ENCODE data around the gene CNP. TPM values are rescaled to one million over a fixed set of nuclear protein-coding genes. Genes with fewer than 3 reads are reported as not detected.

CNP gene
- polyA plus RNA-seq, 1 donor = 47.6 TPM

DNA sequence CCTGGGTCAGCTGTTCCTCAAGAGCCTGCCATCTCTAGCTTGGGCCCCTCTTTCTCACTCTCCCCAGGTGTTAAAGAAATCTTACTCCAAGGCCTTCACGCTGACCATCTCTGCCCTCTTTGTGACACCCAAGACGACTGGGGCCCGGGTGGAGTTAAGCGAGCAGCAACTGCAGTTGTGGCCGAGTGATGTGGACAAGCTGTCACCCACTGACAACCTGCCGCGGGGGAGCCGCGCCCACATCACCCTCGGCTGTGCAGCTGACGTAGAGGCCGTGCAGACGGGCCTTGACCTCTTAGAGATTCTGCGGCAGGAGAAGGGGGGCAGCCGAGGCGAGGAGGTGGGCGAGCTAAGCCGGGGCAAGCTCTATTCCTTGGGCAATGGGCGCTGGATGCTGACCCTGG is 6.8 kb downstream of the CNP start:
- Histone ChIP-seq H3K36me3 (ENCODE audit: control insufficient read depth, insufficient read depth, low read length) (peaks cover 83% of the 10 kb centered on the region), H3K27ac (ENCODE audit: low read length) (no peak overlapping the region), H3K4me3 (ENCODE audit: low read length) (no peak overlapping the region), H3K27me3 (ENCODE audit: control insufficient read depth, insufficient read depth, low read length) (no peaks in the 10 kb centered on the region), H3K9me3 (ENCODE audit: control insufficient read depth, low read depth, low read length) (no peaks in the 10 kb centered on the region), H3K4me1 (ENCODE audit: control insufficient read depth, insufficient read depth, low read length) (peaks cover 5% of the 10 kb centered on the region)
- WGBS (ENCODE audit: insufficient coverage, low lambda C conversion rate) = no CpG with 5 or more reads among the region's 19 CpGs
- no peak for DNase-seq

- no CpG with 5 or more reads among the region's 6 CpGs for WGBS (ENCODE audit: insufficient coverage, low lambda C conversion rate)
- no peaks in the 10 kb centered on the region for H3K27me3 ChIP-seq (ENCODE audit: control insufficient read depth, insufficient read depth, low read length)
- no peak for DNase-seq
- H3K27ac ChIP-seq (ENCODE audit: low read length) = no peak overlapping the region
- H3K36me3 ChIP-seq (ENCODE audit: control insufficient read depth, insufficient read depth, low read length) = peaks cover 78% of the 10 kb centered on the region
- H3K4me3 ChIP-seq (ENCODE audit: low read length) = no peak overlapping the region
- H3K9me3 ChIP-seq (ENCODE audit: control insufficient read depth, low read depth, low read length) = no peaks in the 10 kb centered on the region
- no peaks in the 10 kb centered on the region for H3K4me1 ChIP-seq (ENCODE audit: control insufficient read depth, insufficient read depth, low read length)
Observed at GRCh38 chr17:41974031-41974430, 7.4 kb downstream of the CNP start.

- no CpG with 5 or more reads among the region's 5 CpGs for WGBS (ENCODE audit: insufficient coverage, low lambda C conversion rate)
- Histone ChIP-seq H3K9me3 (ENCODE audit: control insufficient read depth, low read depth, low read length) (no peaks in the 10 kb centered on the region), H3K36me3 (ENCODE audit: control insufficient read depth, insufficient read depth, low read length) (peaks cover 75% of the 10 kb centered on the region), H3K27me3 (ENCODE audit: control insufficient read depth, insufficient read depth, low read length) (no peaks in the 10 kb centered on the region), H3K4me3 (ENCODE audit: low read length) (no peak overlapping the region), H3K4me1 (ENCODE audit: control insufficient read depth, insufficient read depth, low read length) (no peaks in the 10 kb centered on the region), H3K27ac (ENCODE audit: low read length) (no peak overlapping the region)
- no peak for DNase-seq
Observed at GRCh38 chr17:41974658-41975057, 8.1 kb downstream of the CNP start.

- no peak overlapping the region for H3K4me3 ChIP-seq (ENCODE audit: low read length)
- H3K9me3 ChIP-seq (ENCODE audit: control insufficient read depth, low read depth, low read length) = no peaks in the 10 kb centered on the region
- no peaks in the 10 kb centered on the region for H3K4me1 ChIP-seq (ENCODE audit: control insufficient read depth, insufficient read depth, low read length)
- H3K27ac ChIP-seq (ENCODE audit: low read length) = no peak overlapping the region
- WGBS (ENCODE audit: insufficient coverage, low lambda C conversion rate) = no CpG with 5 or more reads among the region's 9 CpGs
- DNase-seq = no peak
- peaks cover 77% of the 10 kb centered on the region for H3K36me3 ChIP-seq (ENCODE audit: control insufficient read depth, insufficient read depth, low read length)
- H3K27me3 ChIP-seq (ENCODE audit: control insufficient read depth, insufficient read depth, low read length) = no peaks in the 10 kb centered on the region
Observed at GRCh38 chr17:41975099-41976083, 8.8 kb downstream of the CNP start.

DNA sequence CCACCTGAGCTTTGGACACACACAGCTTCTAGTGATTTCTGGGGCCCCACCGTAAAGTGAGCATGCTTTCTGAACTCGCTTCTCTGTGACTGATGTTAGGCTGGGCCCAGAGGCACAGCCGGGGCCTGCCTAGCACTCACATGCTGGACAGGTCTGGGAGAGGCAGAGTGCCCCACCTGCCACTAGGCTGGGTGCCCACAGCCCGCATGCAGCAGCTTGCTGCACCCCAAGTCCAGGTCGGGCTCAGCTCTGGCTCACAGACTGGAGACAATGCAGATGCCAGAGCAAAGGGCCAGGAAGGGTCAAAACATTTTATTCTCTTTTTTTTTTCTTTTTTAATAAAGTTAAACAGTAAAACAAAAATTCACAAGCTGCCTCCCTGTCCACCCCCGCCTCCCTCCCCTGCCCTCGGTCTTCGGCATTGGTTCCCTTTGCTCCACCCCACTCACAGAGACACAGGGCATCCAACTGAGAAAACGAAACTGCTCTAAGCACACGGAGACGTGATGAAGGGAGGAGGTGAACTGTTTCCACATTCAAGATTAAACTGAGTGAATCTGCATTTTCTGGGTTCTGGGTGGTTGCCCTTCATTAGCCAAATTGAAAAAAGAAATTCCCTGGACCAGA is 9.7 kb downstream of the CNP start:
- Histone ChIP-seq H3K4me3 (ENCODE audit: low read length) (no peak overlapping the region), H3K36me3 (ENCODE audit: control insufficient read depth, insufficient read depth, low read length) (peaks cover 79% of the 10 kb centered on the region), H3K27ac (ENCODE audit: low read length) (no peak overlapping the region), H3K27me3 (ENCODE audit: control insufficient read depth, insufficient read depth, low read length) (no peaks in the 10 kb centered on the region), H3K4me1 (ENCODE audit: control insufficient read depth, insufficient read depth, low read length) (no peaks in the 10 kb centered on the region), H3K9me3 (ENCODE audit: control insufficient read depth, low read depth, low read length) (no peaks in the 10 kb centered on the region)
- no CpG with 5 or more reads among the region's 11 CpGs for WGBS (ENCODE audit: insufficient coverage, low lambda C conversion rate)
- DNase-seq = no peak

- H3K4me3 ChIP-seq (ENCODE audit: low read length) = no peak overlapping the region
- H3K27me3 ChIP-seq (ENCODE audit: control insufficient read depth, insufficient read depth, low read length) = no peaks in the 10 kb centered on the region
- no peak for DNase-seq
- H3K27ac ChIP-seq (ENCODE audit: low read length) = no peak overlapping the region
- WGBS (ENCODE audit: insufficient coverage, low lambda C conversion rate) = no CpG with 5 or more reads among the region's 4 CpGs
- peaks cover 82% of the 10 kb centered on the region for H3K36me3 ChIP-seq (ENCODE audit: control insufficient read depth, insufficient read depth, low read length)
- H3K9me3 ChIP-seq (ENCODE audit: control insufficient read depth, low read depth, low read length) = no peaks in the 10 kb centered on the region
- no peaks in the 10 kb centered on the region for H3K4me1 ChIP-seq (ENCODE audit: control insufficient read depth, insufficient read depth, low read length)
Observed at GRCh38 chr17:41977991-41978390, 11.4 kb downstream of the CNP start.

DNA sequence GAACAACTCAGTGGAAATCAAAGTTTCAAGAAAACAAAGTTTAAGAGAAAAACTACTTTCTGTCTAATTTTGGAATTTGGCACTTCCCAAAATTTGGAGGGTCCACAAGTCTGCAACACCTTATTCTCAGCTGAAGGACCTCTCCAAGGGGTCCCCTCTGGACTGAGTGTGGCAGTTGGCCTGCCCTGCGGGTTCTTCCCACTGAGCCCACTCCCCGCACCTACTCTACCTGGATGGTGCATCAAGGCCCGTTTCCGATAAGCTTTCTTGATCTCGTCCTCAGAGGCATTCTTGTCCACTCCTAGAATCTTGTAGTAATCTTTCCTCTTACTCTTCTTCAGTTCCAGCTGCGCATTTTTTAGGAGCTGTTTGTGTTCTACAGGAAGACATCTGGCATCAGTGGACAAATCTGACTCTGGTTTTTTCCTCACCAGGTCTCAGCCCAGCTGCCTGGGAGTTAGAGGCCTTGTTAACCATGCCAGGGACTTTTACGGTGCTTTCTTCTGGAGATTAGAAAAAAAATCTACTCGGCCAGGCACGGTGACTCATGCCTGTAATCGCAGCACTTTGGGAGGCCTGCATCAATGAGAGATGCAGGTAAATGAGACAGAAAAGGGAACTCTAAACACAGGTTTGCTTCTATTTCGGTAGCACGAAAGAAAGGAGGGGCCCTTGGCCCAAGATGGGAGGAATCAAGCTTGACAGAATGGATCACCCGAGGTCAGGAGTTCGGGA is 15.6 kb downstream of the CNP start:
- WGBS (ENCODE audit: insufficient coverage, low lambda C conversion rate) = no CpG with 5 or more reads among the region's 14 CpGs
- H3K4me1 ChIP-seq (ENCODE audit: control insufficient read depth, insufficient read depth, low read length) = no peaks in the 10 kb centered on the region
- no peak overlapping the region for H3K27ac ChIP-seq (ENCODE audit: low read length)
- H3K4me3 ChIP-seq (ENCODE audit: low read length) = no peak overlapping the region
- H3K36me3 ChIP-seq (ENCODE audit: control insufficient read depth, insufficient read depth, low read length) = peaks cover 78% of the 10 kb centered on the region
- DNase-seq = no peak
- no peaks in the 10 kb centered on the region for H3K27me3 ChIP-seq (ENCODE audit: control insufficient read depth, insufficient read depth, low read length)
- H3K9me3 ChIP-seq (ENCODE audit: control insufficient read depth, low read depth, low read length) = no peaks in the 10 kb centered on the region

GRCh38 chr17:41984454-41984853 is 17.9 kb downstream of the CNP start:
- no peaks in the 10 kb centered on the region for H3K27me3 ChIP-seq (ENCODE audit: control insufficient read depth, insufficient read depth, low read length)

GRCh38 chr17:41985919-41986318 is 19.3 kb downstream of the CNP start:
- DNase-seq = no peak
- peaks cover 7% of the 10 kb centered on the region for H3K4me1 ChIP-seq (ENCODE audit: control insufficient read depth, insufficient read depth, low read length)
- no CpG with 5 or more reads among the region's 8 CpGs for WGBS (ENCODE audit: insufficient coverage, low lambda C conversion rate)
- no peaks in the 10 kb centered on the region for H3K9me3 ChIP-seq (ENCODE audit: control insufficient read depth, low read depth, low read length)
- no peaks in the 10 kb centered on the region for H3K27me3 ChIP-seq (ENCODE audit: control insufficient read depth, insufficient read depth, low read length)
- H3K4me3 ChIP-seq (ENCODE audit: low read length) = no peak overlapping the region
- H3K36me3 ChIP-seq (ENCODE audit: control insufficient read depth, insufficient read depth, low read length) = peaks cover 93% of the 10 kb centered on the region
- no peak overlapping the region for H3K27ac ChIP-seq (ENCODE audit: low read length)

More at GRCh38 chr17:41984454-41984853, 17.9 kb downstream of the CNP start:
- Histone ChIP-seq H3K4me3 (ENCODE audit: low read length) (no peak overlapping the region), H3K4me1 (ENCODE audit: control insufficient read depth, insufficient read depth, low read length) (no peaks in the 10 kb centered on the region), H3K27ac (ENCODE audit: low read length) (no peak overlapping the region), H3K9me3 (ENCODE audit: control insufficient read depth, low read depth, low read length) (no peaks in the 10 kb centered on the region), H3K36me3 (ENCODE audit: control insufficient read depth, insufficient read depth, low read length) (peaks cover 88% of the 10 kb centered on the region)
- no peak for DNase-seq
- WGBS (ENCODE audit: insufficient coverage, low lambda C conversion rate) = no CpG with 5 or more reads among the region's 8 CpGs

DNA sequence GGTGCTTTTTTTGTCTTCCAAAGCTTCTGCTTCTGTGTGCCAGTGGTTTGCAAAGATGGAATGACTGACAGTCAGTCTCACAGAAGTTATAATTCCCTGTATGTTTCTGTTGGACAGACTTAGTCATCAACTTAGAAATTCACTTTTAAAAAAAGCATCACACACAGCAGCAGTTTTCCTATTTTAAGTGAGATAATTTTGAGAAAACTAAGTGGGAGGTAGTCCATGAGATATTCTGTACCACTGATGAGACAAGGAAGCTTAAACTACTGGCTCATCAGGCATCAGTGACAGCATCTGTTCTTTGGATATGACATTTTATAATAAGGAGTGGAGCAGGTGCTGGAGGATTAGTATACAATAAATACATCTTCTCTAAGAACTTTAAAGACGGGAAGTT is 20.0 kb downstream of the CNP start:
- no peak overlapping the region for H3K27ac ChIP-seq (ENCODE audit: low read length)
- no peaks in the 10 kb centered on the region for H3K9me3 ChIP-seq (ENCODE audit: control insufficient read depth, low read depth, low read length)
- no peaks in the 10 kb centered on the region for H3K27me3 ChIP-seq (ENCODE audit: control insufficient read depth, insufficient read depth, low read length)
- H3K4me1 ChIP-seq (ENCODE audit: control insufficient read depth, insufficient read depth, low read length) = peaks cover 7% of the 10 kb centered on the region
- no peak overlapping the region for H3K4me3 ChIP-seq (ENCODE audit: low read length)
- WGBS (ENCODE audit: insufficient coverage, low lambda C conversion rate) = no CpG with 5 or more reads among the region's 1 CpG
- no peak for DNase-seq
- H3K36me3 ChIP-seq (ENCODE audit: control insufficient read depth, insufficient read depth, low read length) = peaks cover 94% of the 10 kb centered on the region
